Fibroblast of skin of scalp (primary cell): ENCODE measurements around the gene CCNB2.
"Not testable (repeated sequence)": the region's sequence is repeated elsewhere in the genome, so short reads cannot be mapped to it uniquely, and the experiment has no call there.

Experiments used
- DNase-seq: peaks from one replicate; pipeline ENCODE4 v3.0.0-alpha.2; 2013

CCNB2 gene

DNA sequence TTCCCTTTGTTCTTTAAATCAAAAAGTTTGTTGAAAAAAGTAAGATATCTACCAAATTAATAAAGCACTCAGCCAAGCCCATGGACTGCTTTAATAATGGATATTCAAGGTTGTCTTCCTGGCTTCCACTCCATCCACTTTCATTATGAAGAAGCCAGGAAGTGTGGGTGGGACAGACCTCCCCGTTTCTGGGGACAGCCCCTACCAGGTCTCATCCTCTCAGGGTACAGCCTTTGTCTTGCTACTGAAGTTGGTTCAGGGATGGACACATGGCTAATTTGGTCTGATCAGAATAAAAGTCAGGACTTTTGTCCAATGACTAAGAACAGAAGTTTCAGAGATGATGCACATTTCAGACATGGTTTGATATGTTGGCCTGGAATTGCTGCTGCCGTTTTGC is 32.6 kb downstream of the CCNB2 start:
- DNase-seq = no peak

DNA sequence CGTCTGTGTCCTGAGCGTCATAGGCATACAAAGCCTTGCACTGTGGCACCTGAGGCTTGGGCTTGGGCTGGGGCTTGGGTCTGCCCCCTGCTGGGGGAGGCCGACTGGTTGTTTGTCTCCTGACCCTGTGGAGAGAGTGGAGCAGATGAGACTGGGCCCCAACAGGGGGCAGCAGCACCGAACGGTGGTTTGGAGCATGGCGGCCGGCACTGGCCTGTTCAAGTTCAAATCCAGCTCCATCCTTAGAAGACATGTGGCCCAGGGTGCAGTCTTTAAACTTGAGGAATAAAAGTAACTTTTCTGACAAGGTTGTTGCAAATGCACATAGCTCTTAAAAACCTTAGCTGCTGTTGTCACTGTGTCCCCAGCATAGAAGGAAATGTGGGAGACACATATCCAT is 33.3 kb downstream of the CCNB2 start:
- DNase-seq = peak; percentile 41

DNA sequence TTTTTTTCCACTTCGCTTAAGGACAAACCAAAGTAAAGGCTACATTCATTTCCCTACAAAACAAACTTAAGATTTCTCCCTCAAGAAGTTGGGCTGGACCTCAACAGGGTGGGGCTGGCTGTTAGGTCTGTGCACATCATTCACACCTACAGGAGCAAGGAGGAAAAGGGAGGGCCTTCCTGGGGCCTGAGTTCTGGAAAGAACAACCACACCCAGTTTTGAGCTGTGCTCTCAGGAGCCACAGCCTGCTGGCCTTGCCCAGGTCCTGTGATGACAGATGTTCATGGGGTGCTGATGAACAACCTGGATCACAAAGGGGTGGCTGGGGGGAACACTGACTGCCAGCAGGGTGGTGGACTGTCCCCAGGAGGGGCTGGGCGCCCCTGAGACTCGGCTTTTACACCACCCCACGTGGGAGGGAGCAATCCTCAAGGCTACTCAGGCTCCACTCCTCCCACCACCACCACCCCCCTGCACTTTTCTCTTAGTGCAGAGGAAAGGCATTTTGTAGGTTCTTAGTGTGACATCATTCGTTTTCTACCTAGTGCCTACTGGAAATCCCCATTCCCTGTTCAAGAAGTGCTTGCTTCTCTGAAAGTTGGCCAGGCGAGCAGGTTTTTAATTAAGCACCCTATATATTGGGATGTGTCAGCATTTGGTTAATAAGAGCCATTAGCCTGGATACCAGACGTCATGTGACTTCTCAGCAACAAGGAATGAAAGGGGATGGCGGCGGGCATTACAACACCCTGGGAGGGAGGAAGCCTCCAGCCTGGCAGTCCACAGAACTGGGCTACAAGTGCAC is 35.7 kb downstream of the CCNB2 start:
- DNase-seq = no peak

DNA sequence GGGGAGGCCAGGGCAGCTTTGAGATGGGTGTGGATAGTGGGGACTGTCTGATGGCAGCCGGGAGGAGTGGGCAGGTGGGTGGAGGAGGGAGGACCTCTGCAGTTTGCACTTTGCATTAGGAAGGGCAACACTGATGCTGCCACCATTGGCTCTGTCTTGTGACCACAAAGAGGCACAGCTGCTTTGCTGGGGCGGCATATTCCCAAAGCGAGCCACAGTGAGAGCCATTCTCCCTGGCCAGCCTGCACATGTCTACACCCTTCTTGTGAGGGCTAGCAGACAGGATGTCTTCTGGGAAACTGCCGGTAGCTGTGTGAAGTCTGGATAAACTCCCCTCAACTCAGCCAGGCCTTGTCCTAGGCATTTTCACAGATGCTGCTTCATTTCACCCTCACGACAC is 38.3 kb downstream of the CCNB2 start:
- DNase-seq = no peak

DNA sequence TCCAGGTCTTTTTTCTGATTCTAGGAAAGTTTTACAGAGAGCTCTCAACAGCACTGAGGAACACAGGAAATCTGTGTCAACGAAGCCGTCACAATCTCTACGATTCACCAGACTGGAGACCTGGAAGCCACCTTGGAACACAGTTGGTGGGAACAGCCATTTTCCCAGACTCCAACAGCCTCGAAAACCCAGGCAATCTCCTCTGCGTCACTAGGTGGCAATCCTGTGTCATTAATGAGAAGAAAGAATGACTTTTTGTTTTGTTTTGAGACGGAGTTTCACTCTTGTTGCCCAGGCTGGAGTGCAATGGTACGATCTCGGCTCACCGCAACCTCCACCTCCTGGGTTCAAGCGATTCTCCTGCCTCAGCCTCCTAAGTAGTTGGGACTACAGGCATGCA is 39.6 kb downstream of the CCNB2 start:
- DNase-seq = not testable (repeated sequence)

DNA sequence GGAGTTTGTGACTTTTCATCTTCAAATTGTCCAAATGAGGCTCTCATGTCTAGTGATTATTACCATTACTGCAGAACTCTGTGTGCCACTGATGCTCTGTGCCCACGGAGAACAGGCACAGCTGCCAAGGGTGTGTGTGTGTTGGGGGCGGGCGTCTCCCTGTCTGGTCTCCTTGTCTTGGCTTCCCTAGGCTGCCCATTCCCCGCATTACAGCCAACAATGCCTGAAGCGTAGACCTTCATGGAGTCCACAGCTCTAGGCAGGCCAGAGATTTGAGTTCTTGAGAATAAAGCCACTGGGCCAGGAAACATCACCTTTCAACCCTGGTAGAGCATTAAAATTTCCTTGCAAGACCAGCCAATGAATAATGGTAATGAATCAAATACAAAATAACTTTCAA is 42.7 kb downstream of the CCNB2 start:
- no peak for DNase-seq

DNA sequence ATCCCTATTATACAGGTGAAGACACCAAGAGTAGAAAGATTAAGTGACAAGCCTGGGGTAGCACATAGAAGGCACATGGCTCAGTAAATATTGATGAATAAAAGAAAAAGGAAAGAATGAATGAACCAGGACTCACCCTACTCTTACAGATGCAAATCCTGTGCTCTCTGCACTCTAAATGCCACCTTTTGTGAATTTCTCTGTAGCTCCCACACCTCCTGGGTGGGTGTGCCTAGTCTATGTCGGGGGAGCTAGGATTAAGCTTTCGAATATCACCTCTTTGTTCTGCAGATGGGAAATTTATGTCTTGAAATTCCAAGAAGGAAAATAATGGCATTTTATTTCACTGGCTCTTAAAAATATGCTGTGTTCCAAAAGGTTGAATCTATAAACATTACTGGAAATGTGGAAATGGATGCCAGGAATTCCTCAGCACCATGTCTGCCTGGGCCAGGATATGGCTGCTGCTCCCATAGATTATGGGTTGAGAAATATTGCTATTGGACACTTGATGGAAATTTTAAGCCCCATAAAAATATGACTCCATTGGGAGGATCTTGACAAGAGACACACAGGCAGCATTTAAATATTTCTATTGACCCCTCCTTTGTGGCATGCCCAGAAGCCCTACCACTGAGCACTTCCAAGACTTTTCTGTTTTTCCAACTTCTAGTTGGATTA is 43.3 kb downstream of the CCNB2 start:
- peak; percentile 66 for DNase-seq

DNA sequence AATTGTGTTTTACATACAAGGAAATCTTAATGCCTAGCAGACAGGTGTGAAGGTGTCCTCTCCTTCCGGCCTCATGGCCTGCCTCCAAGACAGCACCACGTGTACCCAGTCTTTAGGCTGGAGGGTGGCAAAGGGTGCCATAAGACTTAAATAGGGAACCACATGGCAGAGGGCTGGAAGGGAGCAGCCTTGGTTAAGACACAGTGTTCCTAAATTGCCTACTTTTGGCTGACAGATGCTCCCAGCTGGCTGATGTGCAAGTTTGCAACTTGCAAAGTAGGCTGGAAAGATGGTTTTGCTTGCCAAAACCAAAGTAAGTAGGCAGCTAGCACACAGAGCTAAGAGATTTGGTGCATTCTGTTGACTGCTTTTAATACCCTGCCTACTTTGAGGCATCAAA is 45.2 kb downstream of the CCNB2 start:
- no peak for DNase-seq

DNA sequence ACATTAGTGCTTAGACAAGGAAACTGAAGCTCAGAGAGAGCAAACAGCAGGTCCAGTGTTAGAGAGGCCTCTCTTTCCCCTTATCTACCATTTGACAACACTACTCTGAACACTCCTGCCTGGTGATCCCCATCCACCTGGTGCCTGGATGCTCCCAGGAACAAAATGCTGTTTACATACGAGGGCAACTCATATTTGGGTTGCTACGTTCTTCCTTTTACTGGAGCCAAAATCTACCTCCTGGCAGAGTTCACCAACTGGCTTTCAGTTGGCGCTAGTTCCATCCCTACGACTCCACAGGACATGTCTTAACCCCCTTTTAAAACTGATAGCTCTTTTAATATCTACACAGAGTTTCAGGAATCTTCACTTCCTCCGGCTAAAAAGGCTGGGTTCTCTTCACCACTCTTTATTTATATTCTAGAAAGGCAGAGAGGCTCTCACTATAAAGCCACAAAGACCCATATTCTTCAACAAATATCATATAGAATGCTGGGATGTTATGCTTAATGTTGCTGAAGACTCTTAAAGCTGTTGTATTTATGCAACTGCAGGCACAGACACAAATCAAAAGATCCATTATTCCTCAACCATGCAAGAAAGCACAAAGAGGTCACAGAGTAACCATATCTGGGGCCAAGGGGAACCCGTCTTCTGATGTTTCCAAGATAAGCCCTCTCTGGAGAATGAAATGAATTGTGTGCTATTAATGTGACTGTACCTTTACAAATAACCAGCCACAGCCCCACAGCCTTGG is 47.9 kb downstream of the CCNB2 start:
- DNase-seq = no peak

DNA sequence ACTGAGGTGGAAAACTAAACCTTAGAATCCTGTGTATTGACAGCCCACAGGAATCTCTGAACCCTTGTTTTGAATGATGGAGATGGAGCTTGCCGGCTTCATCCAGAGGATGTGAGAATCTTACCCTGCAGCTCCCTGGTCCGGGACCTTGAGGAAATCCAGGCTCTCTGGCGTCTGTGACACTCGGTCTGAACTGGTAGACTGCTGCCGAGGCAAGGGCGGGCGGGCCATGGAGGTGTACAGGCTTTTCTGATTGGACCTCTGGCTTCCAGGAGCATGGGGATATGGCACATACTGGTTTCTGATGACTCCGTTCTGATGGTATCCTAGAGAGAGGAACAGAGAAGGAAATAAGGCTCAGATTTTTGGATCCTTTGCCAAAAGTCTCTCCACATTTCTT is 48.5 kb downstream of the CCNB2 start:
- DNase-seq = no peak

DNA sequence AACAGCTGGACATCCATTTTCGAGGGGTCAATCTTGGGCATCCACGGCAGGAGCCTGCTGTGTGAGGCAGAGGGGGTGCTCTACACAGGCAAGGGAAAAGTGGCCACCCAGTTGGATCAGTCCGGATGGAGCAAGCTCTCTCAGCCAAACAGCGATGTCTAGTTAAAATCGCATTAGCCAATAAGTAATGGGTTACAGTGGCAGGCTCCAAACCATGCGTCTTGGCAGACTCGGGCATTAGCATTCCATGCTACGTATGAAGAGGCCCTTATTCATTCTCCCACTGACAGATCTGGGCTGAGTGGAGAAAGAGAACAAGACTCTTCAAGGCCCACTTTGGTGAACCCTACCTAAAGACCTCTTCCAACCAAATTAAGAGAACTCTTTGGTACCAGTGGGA is 49.3 kb downstream of the CCNB2 start:
- no peak for DNase-seq

DNA sequence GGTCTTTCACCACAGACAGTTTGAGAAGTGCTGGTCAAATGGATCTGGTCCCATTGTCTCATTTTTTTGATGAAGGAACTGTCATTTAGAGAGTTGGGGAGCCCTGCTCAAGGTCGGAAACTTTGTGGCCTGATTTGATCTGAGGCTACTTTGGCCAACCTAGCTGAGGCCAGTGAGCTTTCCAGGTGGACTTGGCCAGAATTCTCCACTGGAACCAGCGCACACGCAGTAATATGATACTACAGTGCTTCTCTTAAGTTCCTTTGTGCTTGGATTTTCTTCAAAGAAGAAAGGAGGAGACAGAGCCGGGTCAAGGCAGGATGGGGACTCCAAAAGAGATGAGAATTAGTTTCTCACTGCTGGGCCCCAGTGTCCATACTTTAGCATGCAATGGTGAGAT is 50.5 kb downstream of the CCNB2 start:
- DNase-seq = no peak

DNA sequence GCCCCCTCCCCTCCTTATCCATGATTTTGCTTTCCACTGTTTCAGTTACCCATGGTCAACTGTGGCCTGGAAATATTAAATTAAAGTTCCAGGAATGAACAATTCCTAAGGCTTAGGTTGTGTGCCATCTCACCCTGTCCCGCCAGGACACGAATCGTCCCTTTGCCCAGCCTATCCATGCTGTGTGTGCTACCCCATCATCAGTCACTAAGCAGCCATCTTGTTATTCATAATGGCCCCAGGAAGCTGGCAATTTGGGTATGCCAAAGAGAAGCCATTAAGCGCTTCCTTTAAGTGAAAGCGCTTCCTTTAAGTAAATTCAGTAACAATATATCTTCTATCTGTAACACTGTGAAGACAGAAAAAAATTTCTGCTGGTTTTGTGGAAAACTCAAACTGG is 52.5 kb downstream of the CCNB2 start:
- no peak for DNase-seq

DNA sequence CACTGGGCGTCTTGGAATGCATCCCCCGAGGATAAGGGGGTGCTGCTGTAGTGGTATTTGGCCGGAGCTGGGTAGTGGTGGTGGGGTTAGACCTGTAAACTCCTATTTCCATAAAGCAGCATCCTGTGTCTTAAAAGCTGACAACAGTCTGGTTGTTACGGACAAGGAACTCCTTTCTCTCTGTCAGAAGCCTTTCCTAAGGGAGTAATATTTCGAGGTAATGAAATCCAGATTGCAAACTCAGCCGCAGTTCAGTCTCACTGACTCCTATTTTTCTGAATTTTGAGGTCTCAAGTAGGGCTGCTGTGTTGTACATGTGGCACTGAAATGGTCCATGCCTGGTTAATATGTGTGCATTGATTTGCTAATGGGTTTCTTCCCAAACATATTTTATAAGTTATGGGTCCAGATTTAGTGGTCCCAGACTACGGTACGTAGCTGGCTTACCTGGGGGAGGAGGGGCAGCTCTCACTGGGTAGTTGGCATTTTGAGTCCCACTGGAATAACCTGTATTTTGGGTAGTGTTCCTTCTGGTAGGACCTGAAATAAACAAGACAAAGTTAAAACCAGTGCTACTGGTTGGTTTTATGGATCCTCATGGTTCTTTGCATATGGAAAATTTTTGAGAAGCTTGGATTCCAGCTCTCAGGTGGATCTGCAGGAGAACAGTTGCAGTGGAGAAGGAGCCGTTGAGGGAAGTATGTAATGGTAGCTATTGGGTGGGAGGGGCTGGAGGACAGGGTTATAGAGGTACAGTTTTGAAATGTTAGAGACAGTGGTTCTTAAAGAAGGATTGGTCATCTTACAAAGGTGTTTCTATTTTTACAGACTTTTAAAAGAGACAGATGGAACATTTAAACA is 53.1 kb downstream of the CCNB2 start:
- DNase-seq = no peak

DNA sequence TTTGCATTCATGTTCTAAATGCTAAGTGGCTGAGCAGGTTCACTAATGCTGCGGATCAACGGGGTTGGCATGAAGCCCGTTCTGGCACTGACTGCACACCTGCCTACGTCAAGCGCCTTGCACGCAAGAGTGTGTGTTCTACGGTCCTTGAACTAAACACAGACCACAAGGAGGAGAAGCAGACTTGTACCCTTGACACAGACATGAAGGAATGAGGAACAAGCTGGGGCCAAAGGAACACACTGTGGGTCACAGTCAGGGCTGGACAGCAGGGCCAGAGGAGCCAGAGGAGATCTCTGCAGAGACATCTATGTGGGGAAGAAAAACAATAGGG is 53.7 kb downstream of the CCNB2 start:
- DNase-seq = no peak

DNA sequence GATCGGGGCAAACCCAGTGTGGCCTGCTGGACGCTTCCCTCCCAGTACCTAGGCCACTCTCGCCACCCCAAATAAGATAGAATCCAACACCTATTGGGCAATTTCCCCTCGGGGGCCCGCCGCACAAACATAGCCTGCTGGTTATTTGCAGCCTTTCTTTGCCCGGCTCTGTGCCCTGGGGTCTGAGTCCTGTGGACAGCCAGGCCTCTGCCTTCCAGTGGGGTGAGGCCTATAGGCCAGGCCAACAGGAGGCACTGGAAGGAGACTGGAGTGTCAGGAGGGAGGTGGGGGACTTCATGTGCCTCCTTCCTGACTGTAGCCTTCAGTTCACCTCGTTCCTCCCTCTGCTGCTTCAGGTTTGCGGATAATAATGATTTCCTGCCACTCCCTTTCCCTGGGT is 54.3 kb downstream of the CCNB2 start:
- DNase-seq = no peak

DNA sequence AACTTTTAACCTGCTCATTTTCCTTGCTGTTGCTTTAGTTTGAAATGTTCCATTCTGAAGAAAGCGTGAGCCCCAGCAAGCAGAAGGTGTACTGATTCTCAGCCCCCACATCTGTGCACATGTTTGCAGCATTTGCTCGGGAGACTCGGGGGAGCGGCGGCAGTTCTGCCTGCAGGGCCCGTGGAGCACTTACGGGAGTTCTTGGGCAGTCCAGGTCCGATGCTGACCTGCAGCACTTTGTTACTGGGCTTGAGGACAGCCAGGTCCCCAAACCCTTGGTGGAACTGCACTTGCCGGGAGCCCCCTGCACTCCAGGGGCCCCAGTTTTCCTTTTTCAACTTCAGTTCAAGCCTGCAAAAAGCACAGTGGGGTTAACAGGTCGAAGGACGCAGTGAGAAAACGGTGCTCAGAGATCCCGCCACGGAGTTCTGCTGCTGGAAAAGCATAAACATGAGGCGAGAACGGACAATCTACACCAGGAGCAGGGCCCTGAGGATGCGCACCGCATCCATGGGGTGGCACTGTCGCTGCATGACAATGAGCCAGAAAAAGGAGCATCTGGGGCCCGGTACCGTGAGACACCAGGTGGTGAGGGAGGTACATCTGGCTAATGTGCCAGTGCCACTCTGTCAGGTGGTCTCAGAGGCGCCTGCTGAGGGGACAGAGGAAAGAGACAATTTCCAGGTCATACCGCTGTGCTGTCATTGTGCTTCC is 56.1 kb downstream of the CCNB2 start:
- no peak for DNase-seq

DNA sequence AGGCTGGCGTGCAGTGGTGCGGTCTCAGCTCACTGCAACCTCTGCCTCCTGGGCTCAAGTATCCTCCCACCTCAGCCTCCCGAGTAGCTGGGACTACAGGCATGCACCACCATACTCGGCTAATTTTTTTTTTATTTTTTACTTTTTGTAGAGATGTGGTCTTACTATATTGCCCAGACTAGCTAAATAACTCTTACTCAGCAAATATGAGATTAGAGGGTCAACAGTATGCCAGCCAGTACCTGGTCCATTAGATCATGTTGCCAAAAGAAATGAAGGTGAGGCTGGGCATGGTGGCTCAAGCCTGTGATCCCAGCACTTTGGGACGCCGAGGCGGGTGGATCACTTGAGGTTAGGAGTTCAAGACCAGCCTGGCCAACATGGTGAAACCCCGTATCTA is 57.1 kb downstream of the CCNB2 start:
- DNase-seq = not testable (repeated sequence)

DNA sequence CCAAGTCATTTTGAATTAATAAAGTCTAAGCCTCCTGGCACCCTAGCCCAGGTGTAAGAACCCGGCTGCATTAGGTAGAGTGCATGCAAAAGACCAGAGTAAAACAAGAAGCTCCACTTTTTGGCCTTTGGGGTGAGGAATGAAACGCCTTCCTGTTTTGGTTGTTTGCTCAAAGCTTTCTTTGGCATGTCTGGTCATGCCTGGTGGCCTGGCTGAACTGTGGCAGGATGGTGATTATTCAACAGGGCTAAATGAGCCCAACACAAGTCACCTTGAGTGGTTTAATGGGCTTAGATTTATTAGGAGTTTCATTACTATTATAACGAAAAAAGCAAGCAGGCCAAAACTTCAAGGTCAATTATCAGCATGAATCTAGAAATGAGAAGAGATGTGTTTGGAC is 60.8 kb downstream of the CCNB2 start:
- no peak for DNase-seq

DNA sequence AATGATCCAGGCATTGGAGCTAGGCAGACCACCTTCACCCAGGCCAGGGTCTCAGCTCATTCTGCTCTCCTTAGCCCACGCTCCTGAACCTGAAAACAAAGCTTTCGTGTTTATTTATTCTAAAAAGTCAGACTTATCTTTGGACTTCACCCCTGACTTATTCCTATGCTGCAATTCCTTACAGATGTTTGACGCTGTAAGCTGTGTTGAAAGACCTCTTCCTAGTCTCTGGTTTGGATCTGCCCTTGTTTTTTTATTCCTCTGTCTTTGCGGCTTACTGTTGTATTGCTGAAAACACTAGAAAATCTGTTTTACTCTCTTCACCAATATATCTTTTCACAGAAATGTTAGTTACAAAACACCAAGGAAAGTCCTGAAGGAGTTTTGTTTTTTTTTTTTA is 61.2 kb downstream of the CCNB2 start:
- no peak for DNase-seq

DNA sequence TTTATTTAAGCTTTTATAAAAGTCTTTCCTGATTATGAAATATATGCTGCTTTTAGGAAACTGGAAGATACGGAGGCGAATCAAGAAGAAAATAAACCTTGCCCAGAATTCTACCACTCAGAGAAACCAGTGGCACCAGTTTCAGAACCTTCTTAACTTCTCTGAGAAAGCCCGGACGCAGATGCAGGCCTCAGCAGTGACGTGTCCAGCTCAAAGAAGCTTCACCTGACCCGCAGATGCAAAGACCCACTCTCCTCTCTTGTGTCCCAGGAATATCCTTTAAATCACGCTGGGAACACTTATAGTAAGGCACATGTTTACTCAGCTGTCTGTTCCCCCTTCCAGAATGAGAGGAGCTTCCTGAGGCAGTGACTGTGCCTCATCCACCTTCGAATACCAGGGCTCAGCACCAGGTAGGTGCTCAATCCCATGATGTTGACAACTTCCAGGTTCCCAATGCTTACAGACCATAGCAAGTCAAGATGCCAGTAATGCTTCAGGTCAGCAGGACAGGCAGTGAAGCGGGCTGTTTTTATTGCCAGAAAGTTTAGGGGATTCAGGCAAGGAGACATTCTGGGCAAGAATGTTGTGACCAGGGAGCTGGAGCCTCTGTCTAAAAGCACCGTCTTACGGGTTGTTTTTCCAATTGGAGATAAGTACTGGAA is 61.8 kb downstream of the CCNB2 start:
- no peak for DNase-seq

DNA sequence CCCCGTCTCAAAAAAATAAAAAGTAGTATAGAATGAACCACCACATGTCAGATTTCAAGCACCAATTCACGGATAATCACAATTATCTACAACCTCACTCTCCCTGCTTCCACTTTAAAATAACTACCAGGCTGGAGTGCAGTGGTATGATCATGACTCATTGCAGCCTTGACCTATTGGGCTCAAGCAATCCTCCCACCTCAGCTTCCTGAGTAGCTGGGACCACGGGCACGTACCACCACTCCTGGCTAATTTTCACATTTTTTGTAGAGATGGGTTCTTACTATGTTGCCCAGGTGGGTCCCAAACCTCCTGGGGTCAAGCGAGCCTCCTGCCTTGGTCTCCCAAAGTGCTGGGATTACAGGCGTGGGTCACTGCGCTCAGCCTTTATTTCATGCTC is 63.6 kb downstream of the CCNB2 start:
- peak; percentile 38 for DNase-seq
